ENCODE results near the gene CEP19. TPM values are rescaled to one million over a fixed set of nuclear protein-coding genes. Genes with fewer than 3 reads are reported as not detected.
"Not testable (repeated sequence)": the region's sequence is repeated elsewhere in the genome, so short reads cannot be mapped to it uniquely, and the experiment has no call there.

The CEP19 gene
- total and polyA plus RNA-seq, 12 donors: 0.88 to 11.5 (median 3.1) TPM

- no peak overlapping the region for H3K4me3 ChIP-seq
- TF ChIP-seq POLR2A (IDR thresholded peaks at IDR 0.05) (no peak), CTCF (IDR thresholded peaks at IDR 0.05) (no peak)
- intact Hi-C loops (cut with DNase I): no loop called here
- no peak overlapping the region for H3K27ac ChIP-seq
- WGBS, 4 donors: 70 to 78% (median 76%) methylated on average over 9 of the region's 9 CpGs
- no peaks in the 10 kb centered on the region for H3K36me3 ChIP-seq (replicated peaks in 1 of 2)
- no peak for DNase-seq
- H3K4me1 ChIP-seq (replicated peaks in 1 of 2): peaks cover 5% of the 10 kb centered on the region in 2 donors
- H3K27me3 ChIP-seq: no peaks in the 10 kb centered on the region
- peaks cover 0 to 7% (median 0%) of the 10 kb centered on the region in 3 donors for H3K9me3 ChIP-seq (replicated peaks in 1 of 3)
These were observed 42.3 kb upstream of the CEP19 start for GRCh38 chr3:196754091-196754981.

GRCh38 chr3:196753201-196753600 is 41.2 kb upstream of the CEP19 start:
- no peaks in the 10 kb centered on the region for H3K36me3 ChIP-seq (replicated peaks in 1 of 2)
- TF ChIP-seq CTCF (IDR thresholded peaks at IDR 0.05): no peak
- no peak for TF ChIP-seq POLR2A (IDR thresholded peaks at IDR 0.05)
- H3K4me1 ChIP-seq (replicated peaks in 1 of 2): peaks cover 3 to 5% of the 10 kb centered on the region in 2 donors
- H3K9me3 ChIP-seq (replicated peaks in 1 of 3): peaks cover 0 to 7% (median 0%) of the 10 kb centered on the region in 3 donors
- no peak for DNase-seq
- intact Hi-C loops (cut with DNase I): no loop called here
- no peaks in the 10 kb centered on the region for H3K27me3 ChIP-seq
- H3K27ac ChIP-seq: no peak overlapping the region
- H3K4me3 ChIP-seq: no peak overlapping the region
- 94 to 97% (median 95%) methylated on average over 8 of the region's 8 CpGs for WGBS, 4 donors

GRCh38 chr3:196749125-196749524 is 37.1 kb upstream of the CEP19 start:
- 83 to 92% (median 86%) methylated on average over 8 of the region's 8 CpGs for WGBS, 4 donors
- no peaks in the 10 kb centered on the region for H3K36me3 ChIP-seq (replicated peaks in 1 of 2)
- intact Hi-C loops (cut with DNase I): loop anchor here in 1 of 2 donors (10.0 kb wide), 1 partner anchor 56 kb away; no protein-coding TSS in a partner anchor
- no peaks in the 10 kb centered on the region for H3K9me3 ChIP-seq (replicated peaks in 1 of 3)
- no peaks in the 10 kb centered on the region for H3K4me1 ChIP-seq (replicated peaks in 1 of 2)
- TF ChIP-seq POLR2A (IDR thresholded peaks at IDR 0.05): no peak
- TF ChIP-seq CTCF (IDR thresholded peaks at IDR 0.05): no peak
- no peak overlapping the region for H3K4me3 ChIP-seq
- no peaks in the 10 kb centered on the region for H3K27me3 ChIP-seq
- DNase-seq: no peak
- no peak overlapping the region for H3K27ac ChIP-seq

- H3K4me3 ChIP-seq; H3K36me3 ChIP-seq (replicated peaks in 1 of 2); DNase-seq; H3K9me3 ChIP-seq (replicated peaks in 1 of 3); H3K27me3 ChIP-seq; H3K27ac ChIP-seq: not testable (repeated sequence)
- intact Hi-C loops (cut with DNase I): loop anchor here in 1 of 2 donors (10.0 kb wide), 1 partner anchor 61 kb away; no protein-coding TSS in a partner anchor
- H3K4me1 ChIP-seq (replicated peaks in 1 of 2): peaks cover 6 to 16% of the 10 kb centered on the region in 2 donors
- 91 to 95% (median 94%) methylated on average over 10 of the region's 10 CpGs for WGBS, 4 donors
These were observed 31.5 kb upstream of the CEP19 start for GRCh38 chr3:196743569-196743968.

Measured in adrenal gland (tissue), 12 donors.